K562 (cell line): ENCODE data around the gene PEX6. TPM values are rescaled to one million over a fixed set of nuclear protein-coding genes. Genes with fewer than 3 reads are reported as not detected.

Experiments used
- ATAC-seq: fragments of 200-7000 bp; cut with Tn5 transposase; 3 replicates; pipeline ENCODE4 v1.9.1; 2020; ENCODE audit warnings: moderate library complexity
- BruUV-seq: library from RNA; stranded (reverse); fragments of 400-500 nt; replicated peaks from 2 replicates; lab custom pipeline; 2021; lab: Mats Ljungman, UMichigan
- CTCF ChIA-PET: fragments of 300-600 bp; formaldehyde crosslinking; extraction: SDS; loops from one replicate; lab custom pipeline; 2021; ENCODE audit warnings: low intra/inter-chr PET ratio; lab: Yijun Ruan, JAX
- POLR2A ChIA-PET: fragments of 300-600, 350-650 bp; sonication (Branson Sonifier 250); formaldehyde crosslinking; extraction: SDS; loops from one replicate; lab custom pipeline; 2021; ENCODE audit warnings: antibody characterized with exemption, inconsistent platforms; lab: Yijun Ruan, JAX
- DNase-seq, 4 experiments: peaks; one replicate each; pipeline versions ENCODE4 v3.0.0 to v3.0.0-alpha.2; 2011 to 2018; ENCODE audit warnings: low spot score in 3 of 4, mixed read lengths in 3 of 4; ENCODE audit errors: extremely low read depth in 1 of 4
- FAIRE-seq: peaks from 2 replicates; lab custom pipeline; 2011; peaks lifted over from hg19 to GRCh38; lab: Jason Lieb, UNC
- H2AFZ ChIP-seq: 2 replicates; pipeline ENCODE4 v1.6.0; 2011; ENCODE audit warnings: low read depth, low read length, control low read depth, inconsistent platforms
- H3K27ac ChIP-seq: fragments of 200-600 bp; 3 replicates; pipeline ENCODE4 v1.8.0; 2011; ENCODE audit warnings: low read depth, mild to moderate bottlenecking, control low read depth, inconsistent platforms, low read length, moderate library complexity, mixed read lengths; ENCODE audit errors: extremely low read depth
- H3K27me3 ChIP-seq, 2 experiments: fragments of 300-600 bp in 1 of 2; 2 replicates in 1 of 2; 3 replicates in 1 of 2; pipeline versions ENCODE4 v1.6.0 to v1.8.0; 2011; ENCODE audit warnings: inconsistent platforms in 2 of 2, low read length in 2 of 2, mild to moderate bottlenecking in 1 of 2, mixed read lengths in 1 of 2, moderate library complexity in 1 of 2; ENCODE audit not compliant: control insufficient read depth in 2 of 2, insufficient read depth in 2 of 2
- H3K36me3 ChIP-seq: fragments of 300-600 bp; 3 replicates; pipeline ENCODE4 v1.8.0; 2011; ENCODE audit warnings: mild to moderate bottlenecking, low read length, inconsistent platforms; ENCODE audit not compliant: control insufficient read depth, insufficient read depth
- H3K4me1 ChIP-seq, 2 experiments: fragments of 200-600 bp in 1 of 2; replicated peaks in 1 of 2; 2 replicates in 1 of 2; 3 replicates in 1 of 2; pipeline versions ENCODE4 v1.5.1 to v1.8.0; 2011; ENCODE audit warnings: inconsistent platforms in 2 of 2, low read length in 2 of 2, mild to moderate bottlenecking in 1 of 2, mixed read lengths in 1 of 2, moderate library complexity in 1 of 2; ENCODE audit not compliant: control insufficient read depth in 2 of 2, insufficient read depth in 2 of 2
- H3K4me2 ChIP-seq: 2 replicates; pipeline ENCODE4 v1.6.1; 2011; ENCODE audit warnings: low read length, control low read depth, inconsistent platforms, mixed read lengths; ENCODE audit not compliant: insufficient read depth
- H3K4me3 ChIP-seq: fragments of 200-600 bp; sonication (generic), shearing (Covaris generic); 2 replicates; pipeline ENCODE4 v1.5.1; 2016; ENCODE audit warnings: control low read depth, inconsistent platforms
- H3K79me2 ChIP-seq: fragments of 200-600 bp; 3 replicates; pipeline ENCODE4 v1.8.0; 2011; ENCODE audit warnings: low read length, inconsistent platforms; ENCODE audit not compliant: control insufficient read depth, insufficient read depth
- H3K9ac ChIP-seq, 2 experiments: 2 replicates each; pipeline versions ENCODE4 v1.6.0 to v1.6.1; 2011; ENCODE audit warnings: low read depth in 2 of 2, low read length in 2 of 2, control low read depth in 1 of 2, inconsistent platforms in 1 of 2, mild to moderate bottlenecking in 1 of 2, mixed read lengths in 1 of 2; ENCODE audit not compliant: insufficient read depth in 1 of 2
- H3K9me1 ChIP-seq: one replicate; pipeline ENCODE4 v1.6.0; 2011; ENCODE audit warnings: inconsistent platforms, mild to moderate bottlenecking, low read length, moderate library complexity; ENCODE audit not compliant: control insufficient read depth, insufficient read depth
- H3K9me3 ChIP-seq: replicated peaks from 2 replicates; pipeline ENCODE4 v1.5.1; 2011; ENCODE audit warnings: low read depth, low read length, inconsistent platforms; ENCODE audit not compliant: control insufficient read depth, insufficient read depth
- H4K20me1 ChIP-seq: replicated peaks from 2 replicates; pipeline ENCODE4 v1.6.1; 2011; ENCODE audit warnings: low read length, inconsistent platforms, mixed read lengths; ENCODE audit not compliant: control insufficient read depth, insufficient read depth
- ASH1L ChIP-seq: fragments of 450-650 bp; IDR thresholded peaks from 2 replicates; pipeline ENCODE4 v1.6.1; 2018; ENCODE audit warnings: borderline replicate concordance, mild to moderate bottlenecking, low read depth; ENCODE audit not compliant: partially characterized antibody
- BCOR ChIP-seq: fragments of 450-650 bp; IDR thresholded peaks from 2 replicates; pipeline ENCODE4 v1.6.1; 2016
- POLR2AphosphoS2 ChIP-seq: IDR thresholded peaks from 2 replicates; pipeline ENCODE4 v1.6.1; 2012; ENCODE audit warnings: low read length, improper control_type of control experiment
- RBFOX2 ChIP-seq: fragments of 200-400 bp; formaldehyde crosslinking; IDR thresholded peaks from 2 replicates; pipeline ENCODE4 v1.6.1; 2017; ENCODE audit warnings: low read depth, mild to moderate bottlenecking, low read length, moderate library complexity
- WGBS: fragments of 100-300 bp; shearing (Covaris generic); methylation state at CpG from one replicate; pipeline ENCODE4 v1.1.6; 2016; ENCODE audit warnings: low coverage, mixed read lengths; ENCODE audit not compliant: insufficient coverage; ENCODE audit errors: missing lambda C conversion rate; 5-methylcytosine and 5-hydroxymethylcytosine counted together
- in situ Hi-C: fragments of 300-500 bp; cut with MboI; formaldehyde crosslinking; loops from 4 replicates; pipeline ENCODE4 v1.15.0; 2018; ENCODE audit warnings: inconsistent platforms, mixed read lengths
- intact Hi-C: fragments of 100-400 bp; cut with micrococcal nuclease; formaldehyde crosslinking; loops from 2 replicates; pipeline ENCODE4 v1.14.2; 2022
- polyA plus RNA-seq, 8 experiments: library from polyadenylated mRNA; depleted of rRNA in 4 of 8; stranded (reverse) in 5 of 8; unstranded in 3 of 8; fragments of >200 nt; fragmentation: Nextera tagmentation in 2 of 8; fragmentation: Illumina TruSeq in 1 of 8; extraction: Ambion mirVana in 2 of 8; extraction: Trizol in 1 of 8; gene quantifications; 2 replicates each; pipeline versions ENCODE4 v1.2.1 to v1.2.3, GENCODE V29; 2011 to 2014; ENCODE audit warnings: inconsistent platforms in 1 of 8, missing spikeins in 1 of 8
- total RNA-seq, 7 experiments: library from RNA; depleted of rRNA in 6 of 7; stranded (reverse); fragments of >200 nt in 6 of 7; fragmentation: Illumina TruSeq in 2 of 7; extraction: Trizol in 2 of 7; gene quantifications; 2 replicates each; pipeline versions ENCODE4 v1.2.1 to v1.2.3, GENCODE V29; 2011 to 2021; ENCODE audit warnings: low replicate concordance in 1 of 7

The PEX6 gene
- total and polyA plus RNA-seq, 9 of the 15 experiments (the other 6 are each of a cell fraction or from before 2014, with no cell fraction given): 0.17 to 20.8 (median 6.9) TPM

DNA sequence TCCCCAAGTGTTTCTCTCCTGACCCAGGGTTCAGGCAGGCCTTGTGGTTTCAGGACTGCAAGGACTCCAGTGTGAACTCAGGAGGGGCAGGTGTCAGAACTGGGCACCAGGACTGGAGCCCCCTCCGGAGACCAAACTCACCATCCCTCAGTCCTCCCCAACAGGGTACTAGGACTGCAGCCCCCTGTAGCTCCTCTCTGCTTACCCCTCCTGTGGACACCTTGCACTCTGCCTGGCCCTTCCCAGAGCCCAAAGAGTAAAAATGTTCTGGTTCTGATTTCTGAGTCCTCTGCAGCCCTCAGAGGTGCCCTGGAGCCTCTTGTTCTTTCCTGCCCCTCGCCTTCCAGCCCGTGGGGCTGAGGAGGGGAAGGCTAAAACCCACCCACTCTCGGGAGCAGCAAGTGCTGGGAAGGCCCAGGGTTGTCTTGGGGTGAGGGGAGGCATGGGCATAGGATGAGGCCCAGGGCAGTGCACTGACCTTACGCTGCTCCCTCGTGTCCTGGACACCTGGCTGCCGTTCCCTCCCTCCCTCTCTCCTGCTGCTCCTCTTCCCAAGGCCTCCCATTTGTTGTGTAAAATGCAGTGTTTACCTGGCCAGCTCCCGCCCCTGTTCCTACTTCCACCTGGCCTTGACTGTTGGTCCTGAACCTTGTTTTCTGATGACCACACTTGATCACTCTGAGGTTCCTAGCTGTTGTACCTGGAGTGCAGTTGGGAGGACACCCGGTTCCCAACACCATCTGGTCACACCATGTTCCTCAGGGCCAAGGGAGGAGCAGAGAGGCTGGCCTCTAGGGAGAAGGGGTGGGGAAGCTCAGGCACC is 39.8 kb downstream of the PEX6 start:
- Histone ChIP-seq H3K4me1 (no peaks in the 10 kb centered on the region), H3K9ac (peak overlapping the region in 1 of 2 experiments; percentile 56; a peak in 2 of 4 replicates), H2AFZ (no peak overlapping the region), H4K20me1 (no peaks in the 10 kb centered on the region; the same call in 1 of the 2 replicates), H3K9me3 (no peaks in the 10 kb centered on the region), H3K27me3 (no peaks in the 10 kb centered on the region), H3K27ac (no peak overlapping the region; the same call in 2 of the 3 replicates), H3K79me2 (peaks cover 3% of the 10 kb centered on the region; the same call in 1 of the 3 replicates), H3K9me1 (no peaks in the 10 kb centered on the region), H3K36me3 (peaks cover 64% of the 10 kb centered on the region), H3K4me3 (no peak overlapping the region), H3K4me2 (no peak overlapping the region)
- ATAC-seq: peak; percentile 38
- peak in 2 of 4 experiments; percentile 12 to 20 for DNase-seq
- ChIA-PET CTCF (no interaction called here), POLR2A (interaction anchor here (0.5 to 2.8 kb wide), 5 partner anchors 9 to 639 kb away, joined by 3 to 30 read pairs (median 3); partner anchors contain the start of gene CNPY3)
- in situ Hi-C loops (no loop called here), intact Hi-C loops (no loop called here)
- WGBS: 80% methylated on average over 9 of the region's 9 CpGs
- BruUV-seq: no TSS peak
- TF ChIP-seq ASH1L (no peak), POLR2AphosphoS2 (no peak), RBFOX2 (peak; percentile 20; the same call in 1 of the 2 replicates), BCOR (no peak)
- no peak for FAIRE-seq
